Purkinje cell (primary cell): ENCODE measurements around the gene ADAMTSL1. TPM values are rescaled to one million over a fixed set of nuclear protein-coding genes. Genes with fewer than 3 reads are reported as not detected.

Experiments
- polyA plus RNA-seq: library from polyadenylated mRNA; unstranded; fragments of >200 nt; fragmentation: Nextera tagmentation; gene quantifications from 2 replicates; pipeline ENCODE4 v1.2.1, GENCODE V29; 2014

Gene ADAMTSL1, protein sequence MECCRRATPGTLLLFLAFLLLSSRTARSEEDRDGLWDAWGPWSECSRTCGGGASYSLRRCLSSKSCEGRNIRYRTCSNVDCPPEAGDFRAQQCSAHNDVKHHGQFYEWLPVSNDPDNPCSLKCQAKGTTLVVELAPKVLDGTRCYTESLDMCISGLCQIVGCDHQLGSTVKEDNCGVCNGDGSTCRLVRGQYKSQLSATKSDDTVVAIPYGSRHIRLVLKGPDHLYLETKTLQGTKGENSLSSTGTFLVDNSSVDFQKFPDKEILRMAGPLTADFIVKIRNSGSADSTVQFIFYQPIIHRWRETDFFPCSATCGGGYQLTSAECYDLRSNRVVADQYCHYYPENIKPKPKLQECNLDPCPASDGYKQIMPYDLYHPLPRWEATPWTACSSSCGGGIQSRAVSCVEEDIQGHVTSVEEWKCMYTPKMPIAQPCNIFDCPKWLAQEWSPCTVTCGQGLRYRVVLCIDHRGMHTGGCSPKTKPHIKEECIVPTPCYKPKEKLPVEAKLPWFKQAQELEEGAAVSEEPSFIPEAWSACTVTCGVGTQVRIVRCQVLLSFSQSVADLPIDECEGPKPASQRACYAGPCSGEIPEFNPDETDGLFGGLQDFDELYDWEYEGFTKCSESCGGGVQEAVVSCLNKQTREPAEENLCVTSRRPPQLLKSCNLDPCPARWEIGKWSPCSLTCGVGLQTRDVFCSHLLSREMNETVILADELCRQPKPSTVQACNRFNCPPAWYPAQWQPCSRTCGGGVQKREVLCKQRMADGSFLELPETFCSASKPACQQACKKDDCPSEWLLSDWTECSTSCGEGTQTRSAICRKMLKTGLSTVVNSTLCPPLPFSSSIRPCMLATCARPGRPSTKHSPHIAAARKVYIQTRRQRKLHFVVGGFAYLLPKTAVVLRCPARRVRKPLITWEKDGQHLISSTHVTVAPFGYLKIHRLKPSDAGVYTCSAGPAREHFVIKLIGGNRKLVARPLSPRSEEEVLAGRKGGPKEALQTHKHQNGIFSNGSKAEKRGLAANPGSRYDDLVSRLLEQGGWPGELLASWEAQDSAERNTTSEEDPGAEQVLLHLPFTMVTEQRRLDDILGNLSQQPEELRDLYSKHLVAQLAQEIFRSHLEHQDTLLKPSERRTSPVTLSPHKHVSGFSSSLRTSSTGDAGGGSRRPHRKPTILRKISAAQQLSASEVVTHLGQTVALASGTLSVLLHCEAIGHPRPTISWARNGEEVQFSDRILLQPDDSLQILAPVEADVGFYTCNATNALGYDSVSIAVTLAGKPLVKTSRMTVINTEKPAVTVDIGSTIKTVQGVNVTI (N-terminal part only)
- 1.9 and 2.9 TPM in 2 replicates for polyA plus RNA-seq

GRCh38 chr9:18473652-18474279 lies at the start of gene ADAMTSL1:
ADAMTSL1 (plus strand) TSS chr9:18474153; CDS start chr9:18474233, 80 bp downstream.

